Ecto neural progenitor cell (in vitro differentiated cells): ENCODE results near the gene ZAP70.
"Not testable (repeated sequence)": the region's sequence is repeated elsewhere in the genome, so short reads cannot be mapped to it uniquely, and the experiment has no call there.

ENCODE experiments used
- DNase-seq: peaks from one replicate; pipeline ENCODE4 v3.0.0-alpha.2; 2018; ENCODE audit warnings: low spot score

ZAP70 gene

GRCh38 chr2:97713296-97714083 lies at the start of gene ZAP70:
Gene ZAP70 (plus strand): TSS chr2:97713576. CDS start chr2:97724037, 10,461 bp downstream.
- no peak for DNase-seq

DNA sequence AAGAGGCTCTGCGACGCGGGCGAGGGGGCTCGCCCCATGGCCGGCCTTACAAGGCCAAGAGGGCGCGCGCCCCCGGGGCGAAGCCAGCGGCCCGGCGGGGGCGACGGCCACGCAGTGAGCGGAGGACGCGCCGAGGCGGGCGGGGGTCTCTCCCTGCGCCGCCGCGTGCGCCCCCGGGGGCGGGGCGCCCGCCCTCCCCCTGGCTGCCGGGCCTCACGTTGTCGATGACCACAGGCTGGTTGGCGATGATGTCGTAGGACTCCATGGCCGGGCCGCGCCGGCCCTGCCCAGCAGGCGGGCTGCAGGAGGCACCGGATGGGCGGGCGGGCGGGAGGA lies 49.8 kb upstream of the ZAP70 start:
- peak; percentile 83 for DNase-seq

GRCh38 chr2:97663962-97664635 lies 49.3 kb upstream of the ZAP70 start, which contains the start of gene ACTR1B:
Gene ACTR1B (minus strand): TSS chr2:97664044. CDS start chr2:97663890, 154 bp downstream.
- DNase-seq, result peak; percentile 98

- DNase-seq, result no peak
Measured at GRCh38 chr2:97664636-97664970, 48.8 kb upstream of the ZAP70 start.

- DNase-seq, result no peak
Measured at GRCh38 chr2:97669448-97669847, 43.9 kb upstream of the ZAP70 start, which contains the start of gene C2orf92. Gene C2orf92 (plus strand): TSS chr2:97669713. CDS start chr2:97669789, 76 bp downstream.

GRCh38 chr2:97670471-97670870 lies 42.9 kb upstream of the ZAP70 start:
- DNase-seq, result no peak

DNA sequence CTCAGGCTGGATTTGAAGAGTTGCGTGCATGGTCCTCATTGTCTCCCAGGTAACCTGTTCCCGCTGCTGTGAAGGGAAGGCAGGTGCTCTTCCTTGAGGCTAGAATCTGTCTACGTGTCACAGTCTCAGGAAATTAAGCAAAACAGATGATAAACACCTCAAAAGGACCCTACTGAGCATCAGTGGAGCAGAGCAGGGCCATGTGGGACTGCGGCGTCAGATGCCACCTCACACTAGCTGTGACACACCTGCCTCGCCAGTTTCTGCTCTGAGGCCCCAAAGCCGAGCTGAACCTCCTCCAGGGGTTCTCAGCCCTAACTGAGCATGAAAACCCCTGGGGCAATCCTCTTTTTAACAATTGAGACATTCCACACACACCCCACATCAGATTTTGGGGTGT lies 41.9 kb upstream of the ZAP70 start:
- DNase-seq, result no peak

DNA sequence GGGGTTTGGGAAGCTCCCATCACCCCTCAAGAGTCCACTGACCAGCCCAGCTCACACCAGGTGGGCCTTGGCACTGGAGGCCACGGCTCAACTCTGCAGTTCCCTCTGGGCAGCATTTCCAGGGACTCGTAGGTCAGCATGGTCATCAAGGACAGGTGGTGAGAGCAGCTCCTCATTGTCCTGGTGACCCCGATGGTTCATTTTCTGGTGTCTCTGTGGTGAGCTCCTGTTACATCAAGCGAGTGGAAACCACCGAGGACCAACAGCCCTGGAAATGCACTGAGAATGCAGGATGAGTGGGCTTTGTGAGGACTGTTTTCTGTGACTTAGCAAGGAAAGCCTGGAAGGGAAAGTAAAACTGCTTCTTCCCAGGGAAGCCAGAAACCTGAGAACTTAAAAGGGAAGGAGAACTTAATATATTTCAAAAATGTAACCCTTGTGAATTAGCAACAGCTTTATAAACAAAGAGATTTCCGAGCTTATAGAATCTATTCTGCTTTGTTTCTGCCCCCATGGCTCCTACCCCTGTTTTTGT lies 40.7 kb upstream of the ZAP70 start:
- DNase-seq, result not testable (repeated sequence)

DNA sequence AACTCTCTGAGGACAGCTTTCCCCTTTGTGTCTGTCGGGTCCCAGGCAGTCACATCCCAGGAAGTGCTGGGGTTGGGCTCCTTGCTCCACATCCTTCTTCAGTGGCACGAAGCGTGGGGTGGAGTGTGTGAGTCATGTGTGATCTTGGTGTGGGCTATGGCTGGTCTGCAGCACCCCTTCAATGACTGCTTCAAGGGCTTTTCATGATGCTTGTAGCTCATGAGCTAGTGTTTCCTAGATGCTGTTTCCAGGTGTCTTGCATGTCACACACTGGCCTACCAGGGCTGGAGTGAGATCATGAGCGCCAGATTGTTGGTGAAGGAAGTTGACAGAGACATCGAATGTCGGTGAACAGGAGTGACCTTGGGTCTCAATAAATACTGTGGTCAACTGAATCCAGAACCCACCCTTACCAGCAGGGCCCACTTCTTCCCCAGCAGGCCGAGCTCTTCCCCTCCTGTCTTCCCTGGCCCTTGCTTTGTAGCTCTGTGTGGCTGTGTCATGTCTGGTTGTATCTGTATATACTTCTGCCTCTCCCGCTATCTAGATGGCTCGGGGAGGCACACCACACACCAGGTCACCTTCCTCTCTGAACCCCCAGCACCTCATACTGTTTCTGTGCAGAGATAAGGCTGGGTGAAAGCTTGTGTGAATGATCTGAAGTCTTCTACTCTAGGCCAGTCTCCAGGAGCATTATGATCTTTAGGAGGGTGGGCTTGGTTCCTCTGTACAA lies 40.0 kb upstream of the ZAP70 start:
- DNase-seq, result no peak

DNA sequence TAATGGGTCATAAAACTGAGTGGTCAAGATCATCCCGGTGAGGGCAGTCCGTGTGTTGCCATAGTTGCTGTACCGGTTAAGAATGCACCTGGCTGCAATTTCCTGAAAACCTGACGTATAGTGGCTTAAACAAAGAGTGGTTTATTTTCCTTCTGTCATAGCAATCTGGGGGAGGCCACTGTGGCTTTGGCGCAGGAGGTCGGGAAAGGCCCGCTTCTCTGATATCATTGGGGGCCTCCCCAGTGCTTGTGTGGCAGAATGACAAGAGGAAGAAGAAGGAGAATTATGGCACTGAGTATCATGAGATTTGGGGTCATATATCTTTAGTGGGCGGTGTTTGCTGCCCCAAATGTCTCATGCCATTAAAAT lies 39.5 kb upstream of the ZAP70 start:
- DNase-seq, result no peak

- DNase-seq, result no peak
Measured at GRCh38 chr2:97675430-97676113, 37.8 kb upstream of the ZAP70 start.

GRCh38 chr2:97676620-97677019 lies 36.8 kb upstream of the ZAP70 start:
- no peak for DNase-seq

DNA sequence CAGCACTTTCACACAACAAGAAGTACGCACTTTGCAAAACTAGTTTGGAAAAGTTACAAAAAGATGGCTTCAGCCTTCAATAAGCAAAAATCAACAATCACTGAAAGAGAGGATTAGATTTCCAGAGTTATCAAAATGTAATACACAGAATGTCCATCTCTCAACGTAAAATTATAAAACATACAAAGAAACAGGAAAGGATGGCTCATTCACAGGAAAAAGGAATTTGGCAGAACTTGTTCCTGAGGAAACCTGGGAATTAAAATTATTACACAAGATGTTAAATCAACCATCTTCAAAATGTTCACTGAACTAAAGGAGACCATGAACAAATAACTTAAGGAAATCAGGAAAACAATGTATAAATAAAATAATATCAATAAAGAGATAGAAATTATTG lies 35.9 kb upstream of the ZAP70 start:
- DNase-seq, result no peak

GRCh38 chr2:97678298-97678697 lies 35.1 kb upstream of the ZAP70 start:
- DNase-seq, result no peak

DNA sequence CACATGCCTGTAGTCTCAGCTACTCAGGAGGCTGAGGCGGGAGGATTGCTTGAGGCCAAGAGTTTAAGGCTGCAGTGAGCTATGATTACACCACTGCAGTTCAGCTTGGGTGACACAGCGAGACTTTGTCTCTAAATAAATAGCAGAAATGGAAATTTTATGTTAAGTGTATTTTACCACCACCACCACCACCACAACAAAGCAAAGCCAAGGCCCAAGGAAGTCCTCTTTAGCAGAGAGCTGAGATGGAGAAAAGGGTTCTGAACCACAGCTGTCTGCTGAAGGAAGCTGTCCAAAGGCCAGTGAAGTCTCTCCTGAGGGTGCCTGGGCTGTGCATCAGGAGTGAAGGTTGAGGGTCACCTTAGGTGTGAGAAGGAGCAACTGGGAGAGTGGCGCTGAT lies 26.1 kb upstream of the ZAP70 start:
- not testable (repeated sequence) for DNase-seq

DNA sequence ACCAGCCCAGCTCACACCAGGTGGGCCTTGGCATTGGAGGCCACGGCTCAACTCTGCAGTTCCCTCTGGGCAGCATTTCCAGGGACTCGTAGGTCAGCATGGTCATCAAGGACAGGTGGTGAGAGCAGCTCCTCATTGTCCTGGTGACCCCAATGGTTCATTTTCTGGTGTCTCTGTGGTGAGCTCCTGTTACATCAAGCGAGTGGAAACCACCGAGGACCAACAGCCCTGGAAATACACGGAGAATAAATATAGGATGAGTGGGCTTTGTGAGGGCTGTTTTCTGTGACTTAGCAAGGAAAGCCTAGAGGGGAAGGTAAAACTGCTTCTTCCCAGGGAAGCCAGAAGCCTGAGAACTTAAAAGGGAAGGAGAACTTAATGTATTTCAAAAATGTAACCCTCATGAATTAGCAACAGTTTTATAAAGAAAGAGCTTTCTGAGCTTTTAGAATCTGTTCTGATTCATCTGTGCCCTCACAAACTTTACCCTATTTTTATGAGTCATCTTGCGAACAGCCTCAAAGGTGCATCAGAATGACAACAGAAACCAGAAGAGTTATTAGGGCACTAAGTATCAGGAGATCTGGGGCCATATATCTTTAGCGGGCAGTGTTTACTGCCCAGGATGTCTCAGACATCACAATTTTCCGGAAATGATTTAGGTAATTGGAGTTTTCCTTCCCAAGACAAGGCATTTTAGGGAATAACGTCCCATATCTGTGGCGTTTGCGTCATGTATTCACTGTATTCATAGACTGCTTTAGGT lies 25.1 kb upstream of the ZAP70 start:
- DNase-seq, result no peak

GRCh38 chr2:97691166-97691565 lies 22.2 kb upstream of the ZAP70 start:
- no peak for DNase-seq

GRCh38 chr2:97693476-97693875 lies 19.9 kb upstream of the ZAP70 start:
- no peak for DNase-seq

DNA sequence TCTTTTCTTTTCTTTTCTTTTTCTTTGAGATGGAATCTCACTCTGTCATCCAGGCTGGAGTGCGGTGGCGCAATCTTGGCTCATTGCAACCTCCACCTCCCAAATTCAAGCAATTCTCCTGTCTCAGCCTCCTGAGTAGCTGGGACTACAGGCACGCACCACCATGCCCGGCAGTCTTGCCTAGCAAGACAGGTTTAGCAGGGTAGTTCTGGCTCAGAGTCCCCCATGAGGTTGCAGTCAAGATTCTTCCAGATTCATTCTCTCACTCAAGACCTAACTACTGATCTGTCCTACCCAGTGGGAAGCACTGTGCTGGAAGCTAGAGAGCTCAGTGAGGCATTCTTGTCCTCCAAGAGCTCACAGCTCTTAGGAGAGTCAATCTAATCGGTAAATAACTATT lies 17.6 kb upstream of the ZAP70 start:
- peak; percentile 29 for DNase-seq

GRCh38 chr2:97697252-97698235 lies 15.8 kb upstream of the ZAP70 start:
- peak; percentile 89 for DNase-seq
